ENCODE results near the gene HCST.

The HCST gene

GRCh38 chr19:35937345-35938281 lies 35.3 kb downstream of the HCST start:
- DNase-seq (ENCODE audit: low read depth in 2 of 2), result no peak

GRCh38 chr19:35938282-35939224 lies 36.2 kb downstream of the HCST start:
- DNase-seq (ENCODE audit: low read depth in 2 of 2), result no peak

GRCh38 chr19:35939307-35940077 lies 37.2 kb downstream of the HCST start:
- no peak for DNase-seq (ENCODE audit: low read depth in 2 of 2)

GRCh38 chr19:35940078-35940775 lies 37.9 kb downstream of the HCST start:
- no peak for DNase-seq (ENCODE audit: low read depth in 2 of 2)

GRCh38 chr19:35940839-35941238 lies 38.5 kb downstream of the HCST start:
- no peak for DNase-seq (ENCODE audit: low read depth in 2 of 2)

GRCh38 chr19:35942235-35942634 lies 39.9 kb downstream of the HCST start:
- DNase-seq (ENCODE audit: low read depth in 2 of 2), result no peak

GRCh38 chr19:35943321-35944301 lies 41.3 kb downstream of the HCST start:
- DNase-seq (ENCODE audit: low read depth in 2 of 2), result no peak

- no peak for DNase-seq (ENCODE audit: low read depth in 2 of 2)
Measured at GRCh38 chr19:35944556-35944955, 42.2 kb downstream of the HCST start.

GRCh38 chr19:35945121-35945790 lies 42.9 kb downstream of the HCST start:
- DNase-seq (ENCODE audit: low read depth in 2 of 2), result no peak

- DNase-seq (ENCODE audit: low read depth in 2 of 2), result no peak
Measured at GRCh38 chr19:35946203-35946602, 43.9 kb downstream of the HCST start.

- DNase-seq (ENCODE audit: low read depth in 2 of 2), result no peak
Measured at GRCh38 chr19:35949131-35949530, 46.8 kb downstream of the HCST start.
